ENCODE measurements around the gene LRRK1.
"Not testable (repeated sequence)": the region's sequence is repeated elsewhere in the genome, so short reads cannot be mapped to it uniquely, and the experiment has no call there.

Gene LRRK1

GRCh38 chr15:101070024-101070423, 150.9 kb downstream of the LRRK1 start:
- DNase-seq (ENCODE audit: low read depth): no peak

- no peak for DNase-seq (ENCODE audit: low read depth)
Measured at GRCh38 chr15:101070502-101071273, 151.5 kb downstream of the LRRK1 start.

- DNase-seq (ENCODE audit: low read depth): no peak
Measured at GRCh38 chr15:101071651-101072050, 152.5 kb downstream of the LRRK1 start.

- not testable (repeated sequence) for DNase-seq (ENCODE audit: low read depth)
Measured at GRCh38 chr15:101072235-101072634, 153.1 kb downstream of the LRRK1 start.

- DNase-seq (ENCODE audit: low read depth): not testable (repeated sequence)
Measured at GRCh38 chr15:101077806-101078668, 158.9 kb downstream of the LRRK1 start.

- no peak for DNase-seq (ENCODE audit: low read depth)
Measured at GRCh38 chr15:101078669-101079323, 159.6 kb downstream of the LRRK1 start.

- DNase-seq (ENCODE audit: low read depth): no peak
Measured at GRCh38 chr15:101081900-101082299, 162.7 kb downstream of the LRRK1 start.

- DNase-seq (ENCODE audit: low read depth): no peak
Measured at GRCh38 chr15:101083336-101084045, 164.3 kb downstream of the LRRK1 start.

GRCh38 chr15:101084801-101085200, 165.6 kb downstream of the LRRK1 start:
- no peak for DNase-seq (ENCODE audit: low read depth)

GRCh38 chr15:101085311-101085700, 166.1 kb downstream of the LRRK1 start:
- DNase-seq (ENCODE audit: low read depth): no peak

GRCh38 chr15:101086394-101087171, 167.4 kb downstream of the LRRK1 start:
- no peak for DNase-seq (ENCODE audit: low read depth)

- DNase-seq (ENCODE audit: low read depth): no peak
Measured at GRCh38 chr15:101087172-101087769, 168.1 kb downstream of the LRRK1 start.

GRCh38 chr15:101088271-101088670, 169.1 kb downstream of the LRRK1 start:
- no peak for DNase-seq (ENCODE audit: low read depth)

- peak; percentile 92 for DNase-seq (ENCODE audit: low read depth)
Measured at GRCh38 chr15:101088788-101089578, 169.8 kb downstream of the LRRK1 start.

- DNase-seq (ENCODE audit: low read depth): no peak
Measured at GRCh38 chr15:101089579-101090427, 170.6 kb downstream of the LRRK1 start.

- no peak for DNase-seq (ENCODE audit: low read depth)
Measured at GRCh38 chr15:101090428-101090790, 171.3 kb downstream of the LRRK1 start.

- no peak for DNase-seq (ENCODE audit: low read depth)
Measured at GRCh38 chr15:101091080-101092017, 172.2 kb downstream of the LRRK1 start.

All from stimulated activated CD8-positive, alpha-beta memory T cell treated with anti-CD3 and anti-CD28 coated beads, Interleukin-15, amount 100 ng/mL, for 24 hours (primary cell).